Measurements from ENCODE around the gene CCL22.

The CCL22 gene

GRCh38 chr16:57406881-57407280 is 48.3 kb downstream of the CCL22 start:
- Mint-ChIP-seq H3K36me3 (ENCODE audit: low read depth) (no peaks in the 10 kb centered on the region), H3K27me3 (ENCODE audit: low read depth, poor library complexity) (peaks cover 35% of the 10 kb centered on the region), H3K27ac (no peak overlapping the region), H3K4me3 (no peak overlapping the region), H3K9me3 (no peaks in the 10 kb centered on the region), H3K4me1 (peaks cover 23% of the 10 kb centered on the region)
- TF ChIP-seq CTCF (IDR thresholded peaks at IDR 0.05): no peak
- no peak for DNase-seq

- Mint-ChIP-seq H3K9me3 (no peaks in the 10 kb centered on the region), H3K4me1 (peaks cover 23% of the 10 kb centered on the region), H3K27ac (no peak overlapping the region), H3K27me3 (ENCODE audit: low read depth, poor library complexity) (peaks cover 35% of the 10 kb centered on the region), H3K36me3 (ENCODE audit: low read depth) (no peaks in the 10 kb centered on the region), H3K4me3 (no peak overlapping the region)
- no peak for TF ChIP-seq CTCF (IDR thresholded peaks at IDR 0.05)
- no peak for DNase-seq
Observed at GRCh38 chr16:57407521-57408353, 49.2 kb downstream of the CCL22 start.

GRCh38 chr16:57409065-57409464 is 50.5 kb downstream of the CCL22 start:
- Mint-ChIP-seq H3K27ac (no peak overlapping the region), H3K27me3 (ENCODE audit: low read depth, poor library complexity) (peaks cover 36% of the 10 kb centered on the region), H3K4me3 (no peak overlapping the region), H3K4me1 (peaks cover 23% of the 10 kb centered on the region), H3K9me3 (no peaks in the 10 kb centered on the region), H3K36me3 (ENCODE audit: low read depth) (no peaks in the 10 kb centered on the region)
- no peak for TF ChIP-seq CTCF (IDR thresholded peaks at IDR 0.05)
- no peak for DNase-seq

DNA sequence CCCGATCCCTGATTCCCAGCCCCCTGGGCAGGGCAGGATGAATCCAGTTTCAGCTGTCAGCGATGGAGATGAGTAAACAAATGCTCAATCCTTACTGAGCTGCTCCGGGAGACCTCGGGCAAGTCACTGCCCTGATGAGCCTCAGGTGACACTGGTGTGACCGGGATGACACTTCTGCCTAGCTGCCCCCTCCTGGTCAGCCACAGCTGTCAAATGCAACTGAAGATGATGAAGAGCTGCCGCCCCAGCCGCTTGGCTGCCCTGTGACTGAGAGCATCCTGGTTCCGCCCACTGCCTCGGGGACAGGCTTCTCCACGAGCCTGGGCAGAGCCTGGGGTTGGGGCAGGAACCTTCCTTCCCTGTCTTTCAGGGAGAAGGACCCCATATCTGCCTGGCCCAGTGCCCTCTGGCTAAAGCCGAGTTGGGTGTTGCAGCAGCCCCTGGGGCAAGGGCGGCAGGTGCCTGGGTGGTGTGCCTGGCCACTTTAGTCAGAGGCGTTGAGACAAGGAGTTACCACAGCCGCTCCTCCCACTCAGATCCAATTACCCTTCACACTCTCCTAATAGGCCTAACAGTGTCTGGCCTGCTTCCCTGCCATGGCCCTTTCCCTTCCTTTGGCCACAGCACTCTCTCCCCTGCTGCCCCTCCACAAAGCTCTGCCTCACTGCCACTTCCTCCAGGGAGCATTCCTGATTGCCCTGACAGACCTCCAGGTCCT is 51.4 kb downstream of the CCL22 start:
- peak; percentile 22 for DNase-seq

DNA sequence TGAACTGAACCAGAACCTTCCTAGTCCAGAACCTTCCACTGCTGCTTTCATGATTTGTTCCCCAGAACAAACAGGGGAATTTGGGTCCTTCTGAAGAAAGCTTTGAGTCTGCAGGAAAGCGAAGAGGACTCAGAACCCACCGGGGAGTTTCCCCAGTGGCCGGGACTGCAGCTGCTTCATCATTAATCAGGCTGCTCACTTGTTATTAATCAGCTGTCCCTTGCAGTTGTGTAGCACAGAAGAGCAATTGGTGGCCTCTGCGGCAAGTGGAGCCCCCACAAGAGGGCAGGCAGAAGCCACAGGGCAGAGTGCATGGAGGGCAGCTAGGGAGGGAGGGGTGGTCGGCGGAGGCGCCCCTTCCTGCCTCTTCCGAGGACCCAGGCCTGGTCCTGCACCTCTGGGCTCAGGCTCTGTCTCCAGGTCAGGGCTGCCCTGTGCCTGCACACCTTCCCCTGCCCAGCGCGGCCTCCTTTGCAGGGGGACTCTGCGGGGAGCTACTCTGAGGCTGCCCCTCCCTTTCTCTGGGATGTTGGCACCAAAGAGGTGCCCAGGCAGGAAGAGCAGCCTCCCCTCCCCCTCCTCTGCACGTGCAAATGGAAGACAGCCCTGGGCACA is 52.9 kb downstream of the CCL22 start:
- no peak for TF ChIP-seq CTCF (IDR thresholded peaks at IDR 0.05)
- no peak overlapping the region for H3K27ac Mint-ChIP-seq
- peaks cover 33% of the 10 kb centered on the region for H3K4me1 Mint-ChIP-seq
- no peaks in the 10 kb centered on the region for H3K36me3 Mint-ChIP-seq (ENCODE audit: low read depth)
- no peaks in the 10 kb centered on the region for H3K9me3 Mint-ChIP-seq
- DNase-seq: no peak
- H3K4me3 Mint-ChIP-seq: no peak overlapping the region
- H3K27me3 Mint-ChIP-seq (ENCODE audit: low read depth, poor library complexity): peaks cover 17% of the 10 kb centered on the region

More for the DNA sequence above, 51.4 kb downstream of the CCL22 start:
- no peaks in the 10 kb centered on the region for H3K9me3 Mint-ChIP-seq
- no peak overlapping the region for H3K4me3 Mint-ChIP-seq
- H3K4me1 Mint-ChIP-seq: peaks cover 26% of the 10 kb centered on the region
- H3K27me3 Mint-ChIP-seq (ENCODE audit: low read depth, poor library complexity): peaks cover 28% of the 10 kb centered on the region
- H3K27ac Mint-ChIP-seq: no peak overlapping the region
- no peaks in the 10 kb centered on the region for H3K36me3 Mint-ChIP-seq (ENCODE audit: low read depth)
- TF ChIP-seq CTCF (IDR thresholded peaks at IDR 0.05): no peak
